ENCODE results near the gene SETDB1.

The SETDB1 gene

DNA sequence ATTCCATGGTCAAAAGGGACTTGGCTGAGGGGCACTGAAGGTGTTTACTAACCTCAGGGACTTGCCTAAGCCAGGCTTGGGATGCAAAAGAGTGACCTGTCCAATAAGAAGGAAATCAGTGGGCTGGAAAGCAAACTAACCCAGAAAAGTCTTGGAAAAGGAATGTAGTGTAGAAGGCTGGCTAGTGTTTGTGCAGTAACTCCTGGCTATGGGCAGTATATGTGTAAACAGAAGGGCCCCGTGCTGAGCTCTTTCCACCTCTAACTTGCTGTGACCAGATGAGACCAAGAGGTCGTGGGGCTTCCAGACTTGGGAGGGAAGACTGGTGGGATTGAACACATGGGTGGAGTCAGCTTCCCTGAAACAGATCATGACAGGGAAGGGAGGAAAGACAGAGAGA is 76.4 kb downstream of the SETDB1 start:
- Histone ChIP-seq H3K4me3 (ENCODE audit: low read length, poor library complexity, severe bottlenecking) (peak overlapping the region; percentile 41), H3K27me3 (ENCODE audit: insufficient read depth, low read length, poor library complexity, severe bottlenecking) (no peaks in the 10 kb centered on the region), H4K20me1 (ENCODE audit: insufficient read depth, low read length, poor library complexity, severe bottlenecking) (no peaks in the 10 kb centered on the region), H3K9me3 (ENCODE audit: insufficient read depth, low read depth, low read length) (no peaks in the 10 kb centered on the region), H3K9me2 (replicated peaks; ENCODE audit: low read depth, low read length) (no peaks in the 10 kb centered on the region), H3K9ac (ENCODE audit: low read depth, low read length, poor library complexity, severe bottlenecking) (peak overlapping the region; percentile 15), H2AFZ (ENCODE audit: low read length) (no peak overlapping the region), H3K4me2 (ENCODE audit: low read depth, low read length, poor library complexity, severe bottlenecking) (peak overlapping the region; percentile 68), H3K4me1 (ENCODE audit: insufficient read depth, low read length, poor library complexity, severe bottlenecking) (peaks cover 42% of the 10 kb centered on the region), H3K79me2 (ENCODE audit: insufficient read depth, low read length) (peaks cover 8% of the 10 kb centered on the region), H3K36me3 (ENCODE audit: insufficient read depth, low read length) (no peaks in the 10 kb centered on the region), H3F3A (ENCODE audit: low read depth) (peaks cover under 1% of the 10 kb centered on the region; the same call in 1 of the 2 replicates)
- TF ChIP-seq EZH2phosphoT487 (IDR thresholded peaks at IDR 0.05; ENCODE audit: borderline replicate concordance): no peak
- TF ChIP-seq, protein P1, sequence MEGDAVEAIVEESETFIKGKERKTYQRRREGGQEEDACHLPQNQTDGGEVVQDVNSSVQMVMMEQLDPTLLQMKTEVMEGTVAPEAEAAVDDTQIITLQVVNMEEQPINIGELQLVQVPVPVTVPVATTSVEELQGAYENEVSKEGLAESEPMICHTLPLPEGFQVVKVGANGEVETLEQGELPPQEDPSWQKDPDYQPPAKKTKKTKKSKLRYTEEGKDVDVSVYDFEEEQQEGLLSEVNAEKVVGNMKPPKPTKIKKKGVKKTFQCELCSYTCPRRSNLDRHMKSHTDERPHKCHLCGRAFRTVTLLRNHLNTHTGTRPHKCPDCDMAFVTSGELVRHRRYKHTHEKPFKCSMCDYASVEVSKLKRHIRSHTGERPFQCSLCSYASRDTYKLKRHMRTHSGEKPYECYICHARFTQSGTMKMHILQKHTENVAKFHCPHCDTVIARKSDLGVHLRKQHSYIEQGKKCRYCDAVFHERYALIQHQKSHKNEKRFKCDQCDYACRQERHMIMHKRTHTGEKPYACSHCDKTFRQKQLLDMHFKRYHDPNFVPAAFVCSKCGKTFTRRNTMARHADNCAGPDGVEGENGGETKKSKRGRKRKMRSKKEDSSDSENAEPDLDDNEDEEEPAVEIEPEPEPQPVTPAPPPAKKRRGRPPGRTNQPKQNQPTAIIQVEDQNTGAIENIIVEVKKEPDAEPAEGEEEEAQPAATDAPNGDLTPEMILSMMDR (conservative IDR thresholded peaks at IDR 0.05; ENCODE audit: low read length): no peak

DNA sequence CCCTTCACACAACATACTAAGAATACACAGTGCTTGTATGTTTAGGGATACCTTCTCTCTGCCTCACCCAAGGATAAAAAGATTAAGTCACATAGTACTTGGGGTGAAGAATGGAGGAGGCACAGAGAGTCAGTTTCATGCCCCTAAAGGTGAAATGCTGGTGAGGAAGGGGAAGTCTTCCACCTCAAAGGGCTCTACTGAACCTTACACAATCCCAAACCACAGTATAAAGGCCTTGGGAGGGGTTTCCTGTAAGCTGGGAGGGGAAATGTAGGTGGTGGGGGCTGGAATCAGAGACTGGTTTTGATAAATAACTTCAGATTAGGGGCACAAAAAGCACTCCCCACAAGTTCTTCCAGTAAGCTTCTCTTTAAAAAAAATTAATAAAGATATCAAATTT is 77.0 kb downstream of the SETDB1 start:
- peaks cover 47% of the 10 kb centered on the region for H3K4me1 ChIP-seq (ENCODE audit: insufficient read depth, low read length, poor library complexity, severe bottlenecking)
- peaks cover 2% of the 10 kb centered on the region; the same call in 1 of the 2 replicates for H3F3A ChIP-seq (ENCODE audit: low read depth)
- no peaks in the 10 kb centered on the region for H3K36me3 ChIP-seq (ENCODE audit: insufficient read depth, low read length)
- no peak for TF ChIP-seq EZH2phosphoT487 (IDR thresholded peaks at IDR 0.05; ENCODE audit: borderline replicate concordance)
- TF ChIP-seq, protein P1 (conservative IDR thresholded peaks at IDR 0.05; ENCODE audit: low read length): no peak
- H3K9me2 ChIP-seq (replicated peaks; ENCODE audit: low read depth, low read length): no peaks in the 10 kb centered on the region
- peak overlapping the region; percentile 68 for H3K4me2 ChIP-seq (ENCODE audit: low read depth, low read length, poor library complexity, severe bottlenecking)
- peak overlapping the region; percentile 15 for H3K9ac ChIP-seq (ENCODE audit: low read depth, low read length, poor library complexity, severe bottlenecking)
- H3K27me3 ChIP-seq (ENCODE audit: insufficient read depth, low read length, poor library complexity, severe bottlenecking): no peaks in the 10 kb centered on the region
- no peaks in the 10 kb centered on the region for H4K20me1 ChIP-seq (ENCODE audit: insufficient read depth, low read length, poor library complexity, severe bottlenecking)
- H3K79me2 ChIP-seq (ENCODE audit: insufficient read depth, low read length): peaks cover 8% of the 10 kb centered on the region
- H2AFZ ChIP-seq (ENCODE audit: low read length): no peak overlapping the region
- no peaks in the 10 kb centered on the region for H3K9me3 ChIP-seq (ENCODE audit: insufficient read depth, low read depth, low read length)
- peak overlapping the region; percentile 41 for H3K4me3 ChIP-seq (ENCODE audit: low read length, poor library complexity, severe bottlenecking)

DNA sequence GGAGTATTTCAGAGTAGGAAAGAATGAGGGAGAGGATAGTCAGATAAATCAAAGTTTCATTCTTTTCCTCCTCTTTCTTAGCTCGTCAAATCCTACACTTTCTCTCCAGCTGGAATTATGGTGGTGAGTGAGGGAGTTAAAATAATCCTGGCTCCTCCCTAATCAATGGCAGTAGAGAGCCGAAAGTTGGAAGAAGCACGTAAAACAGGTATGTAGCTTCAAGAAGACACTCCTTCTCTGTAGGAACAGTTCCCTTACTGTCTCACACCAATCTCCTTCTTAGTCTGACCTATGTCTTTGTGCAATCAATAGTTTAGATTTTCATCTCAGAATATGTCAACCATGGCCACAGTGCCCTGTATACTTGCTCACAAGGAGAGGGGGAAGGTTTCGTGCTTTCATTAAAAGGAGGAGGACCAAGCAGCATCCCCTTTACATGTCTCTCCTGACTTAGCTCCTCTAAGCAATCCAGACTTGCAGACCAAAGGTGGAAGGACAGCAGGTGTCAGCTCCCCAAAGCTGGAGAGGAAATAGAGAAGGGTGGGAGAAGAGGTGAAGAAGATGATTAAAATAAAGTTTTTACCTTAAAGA is 79.7 kb downstream of the SETDB1 start:
- Histone ChIP-seq H3K9me3 (ENCODE audit: insufficient read depth, low read depth, low read length) (no peaks in the 10 kb centered on the region), H3K4me3 (ENCODE audit: low read length, poor library complexity, severe bottlenecking) (peak overlapping the region; percentile 76), H3K36me3 (ENCODE audit: insufficient read depth, low read length) (no peaks in the 10 kb centered on the region), H3K9me2 (replicated peaks; ENCODE audit: low read depth, low read length) (no peaks in the 10 kb centered on the region), H3K4me2 (ENCODE audit: low read depth, low read length, poor library complexity, severe bottlenecking) (peak overlapping the region; percentile 94), H2AFZ (ENCODE audit: low read length) (peak overlapping the region; percentile 91; the same call in 1 of the 2 replicates), H3K4me1 (ENCODE audit: insufficient read depth, low read length, poor library complexity, severe bottlenecking) (peaks cover 63% of the 10 kb centered on the region), H3F3A (ENCODE audit: low read depth) (peaks cover 4% of the 10 kb centered on the region; the same call in 1 of the 2 replicates), H3K27me3 (ENCODE audit: insufficient read depth, low read length, poor library complexity, severe bottlenecking) (no peaks in the 10 kb centered on the region), H3K9ac (ENCODE audit: low read depth, low read length, poor library complexity, severe bottlenecking) (peak overlapping the region; percentile 81), H3K79me2 (ENCODE audit: insufficient read depth, low read length) (peaks cover 32% of the 10 kb centered on the region), H4K20me1 (ENCODE audit: insufficient read depth, low read length, poor library complexity, severe bottlenecking) (no peaks in the 10 kb centered on the region)
- TF ChIP-seq, protein P1 (conservative IDR thresholded peaks at IDR 0.05; ENCODE audit: low read length): no peak
- no peak for TF ChIP-seq EZH2phosphoT487 (IDR thresholded peaks at IDR 0.05; ENCODE audit: borderline replicate concordance)

Measured in Loucy (cell line).